WTC11 (cell line): ENCODE measurements around the gene SLAIN1.

ENCODE experiments used
- CTCF ChIP-seq: fragments of 200-600 bp; IDR thresholded peaks from 2 replicates; pipeline ENCODE4 v1.8.0; 2022; ENCODE audit warnings: antibody characterized with exemption
- ELF4 ChIP-seq: sonication (generic); formaldehyde crosslinking; IDR thresholded peaks from 2 replicates; pipeline ENCODE4 v1.8.1; 2022; ENCODE audit warnings: low read depth, mild to moderate bottlenecking, moderate library complexity, missing genetic modification reagents
- ESRRA ChIP-seq: sonication (generic); formaldehyde crosslinking; IDR thresholded peaks from 2 replicates; pipeline ENCODE4 v1.8.1; 2022; ENCODE audit warnings: mild to moderate bottlenecking, missing genetic modification reagents, borderline replicate concordance
- NFYB ChIP-seq: sonication (generic); formaldehyde crosslinking; conservative IDR thresholded peaks from 2 replicates; pipeline ENCODE4 v1.8.0; 2022; ENCODE audit warnings: low read depth, missing genetic modification reagents
- NR2C2 ChIP-seq: sonication (generic); formaldehyde crosslinking; IDR thresholded peaks from 2 replicates; pipeline ENCODE4 v1.8.0; 2022; ENCODE audit warnings: mild to moderate bottlenecking, missing genetic modification reagents
- ZNF232 ChIP-seq: sonication (generic); formaldehyde crosslinking; IDR thresholded peaks from 2 replicates; pipeline ENCODE4 v1.8.0; 2022; ENCODE audit warnings: mild to moderate bottlenecking, missing genetic modification reagents
- TF ChIP-seq, protein P1 (sequence below): sonication (generic); formaldehyde crosslinking; IDR thresholded peaks from 2 replicates; pipeline ENCODE4 v1.8.0; 2022; ENCODE audit warnings: mild to moderate bottlenecking, missing genetic modification reagents
- TF ChIP-seq, protein P2 (sequence below): sonication (generic); formaldehyde crosslinking; IDR thresholded peaks from 2 replicates; pipeline ENCODE4 v1.8.0; 2022; ENCODE audit warnings: mild to moderate bottlenecking, missing genetic modification reagents

GRCh38 chr13:77696006-77696878, 1.2 kb upstream of the SLAIN1 start:
- TF ChIP-seq CTCF (no peak), NR2C2 (CRISPR knock-in tag) (no peak), ZNF232 (CRISPR knock-in tag) (no peak), NFYB (CRISPR knock-in tag) (no peak), ESRRA (CRISPR knock-in tag) (no peak), ELF4 (CRISPR knock-in tag) (no peak)
- TF ChIP-seq, protein P1, sequence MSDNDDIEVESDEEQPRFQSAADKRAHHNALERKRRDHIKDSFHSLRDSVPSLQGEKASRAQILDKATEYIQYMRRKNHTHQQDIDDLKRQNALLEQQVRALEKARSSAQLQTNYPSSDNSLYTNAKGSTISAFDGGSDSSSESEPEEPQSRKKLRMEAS (CRISPR knock-in tag): no peak
- TF ChIP-seq, protein P2, sequence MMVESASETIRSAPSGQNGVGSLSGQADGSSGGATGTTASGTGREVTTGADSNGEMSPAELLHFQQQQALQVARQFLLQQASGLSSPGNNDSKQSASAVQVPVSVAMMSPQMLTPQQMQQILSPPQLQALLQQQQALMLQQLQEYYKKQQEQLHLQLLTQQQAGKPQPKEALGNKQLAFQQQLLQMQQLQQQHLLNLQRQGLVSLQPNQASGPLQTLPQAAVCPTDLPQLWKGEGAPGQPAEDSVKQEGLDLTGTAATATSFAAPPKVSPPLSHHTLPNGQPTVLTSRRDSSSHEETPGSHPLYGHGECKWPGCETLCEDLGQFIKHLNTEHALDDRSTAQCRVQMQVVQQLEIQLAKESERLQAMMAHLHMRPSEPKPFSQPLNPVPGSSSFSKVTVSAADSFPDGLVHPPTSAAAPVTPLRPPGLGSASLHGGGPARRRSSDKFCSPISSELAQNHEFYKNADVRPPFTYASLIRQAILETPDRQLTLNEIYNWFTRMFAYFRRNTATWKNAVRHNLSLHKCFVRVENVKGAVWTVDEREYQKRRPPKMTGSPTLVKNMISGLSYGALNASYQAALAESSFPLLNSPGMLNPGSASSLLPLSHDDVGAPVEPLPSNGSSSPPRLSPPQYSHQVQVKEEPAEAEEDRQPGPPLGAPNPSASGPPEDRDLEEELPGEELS (CRISPR knock-in tag): no peak
